Measurements from ENCODE around the gene SNED1.

DNA sequence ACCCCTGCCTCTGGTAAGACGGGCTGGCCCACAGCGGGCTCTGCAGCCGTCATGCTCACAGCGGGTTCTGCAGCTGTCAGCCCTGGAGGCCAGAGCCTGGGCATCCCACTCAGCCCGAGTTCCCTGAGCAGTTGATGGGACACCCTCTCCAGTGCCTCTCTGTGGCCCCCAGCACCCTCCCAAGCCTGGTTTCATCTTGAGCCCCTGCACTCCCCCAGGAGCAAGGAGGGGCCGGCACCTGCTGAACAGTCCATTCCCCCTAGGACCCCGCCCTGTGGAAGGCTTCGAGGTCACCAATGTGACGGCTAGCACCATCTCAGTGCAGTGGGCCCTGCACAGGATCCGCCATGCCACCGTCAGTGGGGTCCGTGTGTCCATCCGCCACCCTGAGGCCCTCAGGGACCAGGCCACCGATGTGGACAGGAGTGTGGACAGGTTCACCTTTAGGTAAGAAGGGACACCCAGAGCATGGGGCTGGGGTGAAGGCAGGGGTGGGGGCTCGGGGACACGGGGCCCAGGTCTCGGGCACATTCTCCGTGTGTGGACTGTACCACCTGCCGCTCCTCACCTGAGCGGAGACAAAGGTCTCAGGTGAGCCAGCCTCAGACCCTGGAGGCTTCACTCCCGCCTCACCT lies 69.2 kb downstream of the SNED1 start:
- TF ChIP-seq, protein P1, sequence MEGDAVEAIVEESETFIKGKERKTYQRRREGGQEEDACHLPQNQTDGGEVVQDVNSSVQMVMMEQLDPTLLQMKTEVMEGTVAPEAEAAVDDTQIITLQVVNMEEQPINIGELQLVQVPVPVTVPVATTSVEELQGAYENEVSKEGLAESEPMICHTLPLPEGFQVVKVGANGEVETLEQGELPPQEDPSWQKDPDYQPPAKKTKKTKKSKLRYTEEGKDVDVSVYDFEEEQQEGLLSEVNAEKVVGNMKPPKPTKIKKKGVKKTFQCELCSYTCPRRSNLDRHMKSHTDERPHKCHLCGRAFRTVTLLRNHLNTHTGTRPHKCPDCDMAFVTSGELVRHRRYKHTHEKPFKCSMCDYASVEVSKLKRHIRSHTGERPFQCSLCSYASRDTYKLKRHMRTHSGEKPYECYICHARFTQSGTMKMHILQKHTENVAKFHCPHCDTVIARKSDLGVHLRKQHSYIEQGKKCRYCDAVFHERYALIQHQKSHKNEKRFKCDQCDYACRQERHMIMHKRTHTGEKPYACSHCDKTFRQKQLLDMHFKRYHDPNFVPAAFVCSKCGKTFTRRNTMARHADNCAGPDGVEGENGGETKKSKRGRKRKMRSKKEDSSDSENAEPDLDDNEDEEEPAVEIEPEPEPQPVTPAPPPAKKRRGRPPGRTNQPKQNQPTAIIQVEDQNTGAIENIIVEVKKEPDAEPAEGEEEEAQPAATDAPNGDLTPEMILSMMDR (IDR thresholded peaks at IDR 0.05; ENCODE audit: insufficient read depth, low read length), result no peak
- TF ChIP-seq GABPA (IDR thresholded peaks at IDR 0.05; ENCODE audit: low read depth) (no peak), POLR2AphosphoS5 (IDR thresholded peaks at IDR 0.05; ENCODE audit: low read depth) (no peak)
- TF ChIP-seq, protein P2, sequence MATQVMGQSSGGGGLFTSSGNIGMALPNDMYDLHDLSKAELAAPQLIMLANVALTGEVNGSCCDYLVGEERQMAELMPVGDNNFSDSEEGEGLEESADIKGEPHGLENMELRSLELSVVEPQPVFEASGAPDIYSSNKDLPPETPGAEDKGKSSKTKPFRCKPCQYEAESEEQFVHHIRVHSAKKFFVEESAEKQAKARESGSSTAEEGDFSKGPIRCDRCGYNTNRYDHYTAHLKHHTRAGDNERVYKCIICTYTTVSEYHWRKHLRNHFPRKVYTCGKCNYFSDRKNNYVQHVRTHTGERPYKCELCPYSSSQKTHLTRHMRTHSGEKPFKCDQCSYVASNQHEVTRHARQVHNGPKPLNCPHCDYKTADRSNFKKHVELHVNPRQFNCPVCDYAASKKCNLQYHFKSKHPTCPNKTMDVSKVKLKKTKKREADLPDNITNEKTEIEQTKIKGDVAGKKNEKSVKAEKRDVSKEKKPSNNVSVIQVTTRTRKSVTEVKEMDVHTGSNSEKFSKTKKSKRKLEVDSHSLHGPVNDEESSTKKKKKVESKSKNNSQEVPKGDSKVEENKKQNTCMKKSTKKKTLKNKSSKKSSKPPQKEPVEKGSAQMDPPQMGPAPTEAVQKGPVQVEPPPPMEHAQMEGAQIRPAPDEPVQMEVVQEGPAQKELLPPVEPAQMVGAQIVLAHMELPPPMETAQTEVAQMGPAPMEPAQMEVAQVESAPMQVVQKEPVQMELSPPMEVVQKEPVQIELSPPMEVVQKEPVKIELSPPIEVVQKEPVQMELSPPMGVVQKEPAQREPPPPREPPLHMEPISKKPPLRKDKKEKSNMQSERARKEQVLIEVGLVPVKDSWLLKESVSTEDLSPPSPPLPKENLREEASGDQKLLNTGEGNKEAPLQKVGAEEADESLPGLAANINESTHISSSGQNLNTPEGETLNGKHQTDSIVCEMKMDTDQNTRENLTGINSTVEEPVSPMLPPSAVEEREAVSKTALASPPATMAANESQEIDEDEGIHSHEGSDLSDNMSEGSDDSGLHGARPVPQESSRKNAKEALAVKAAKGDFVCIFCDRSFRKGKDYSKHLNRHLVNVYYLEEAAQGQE (IDR thresholded peaks at IDR 0.05; ENCODE audit: insufficient replicate concordance, low read depth), result no peak
